ENCODE measurements around the gene ELMOD3. TPM values are rescaled to one million over a fixed set of nuclear protein-coding genes. Genes with fewer than 3 reads are reported as not detected.

The ELMOD3 gene
- total and polyA plus RNA-seq, 2 of the 8 experiments (the other 6 are each of a cell fraction or from before 2014, with no cell fraction given), result 8.5 to 10.2 TPM

GRCh38 chr2:85344356-85344954 is 10.1 kb upstream of the ELMOD3 start:
- no peak overlapping the region for H2AFZ ChIP-seq (ENCODE audit: low read length)
- no peaks in the 10 kb centered on the region for H3K79me1 ChIP-seq (ENCODE audit: low read depth, low read length)
- H3K4ac ChIP-seq (replicated peaks; ENCODE audit: insufficient read length, low read depth, low read length), result no peak overlapping the region
- H3K9me3 ChIP-seq (ENCODE audit: insufficient read depth in 2 of 2, low read depth in 1 of 2, low read length in 1 of 2), result no peaks in the 10 kb centered on the region
- POLR2A ChIA-PET (ENCODE audit: partially characterized antibody), result interaction anchor here (1.0 kb wide), 1 partner anchor 17 kb away, joined by 4 read pairs; the partner anchor contains the start of gene TGOLN2
- peaks cover 0 to 2% (median 0%) of the 10 kb centered on the region in 4 experiments; a peak in 1 of 8 replicates for H3K36me3 ChIP-seq (ENCODE audit: control insufficient read depth in 2 of 4, insufficient read depth in 4 of 4, low read length in 3 of 4)
- WGBS, 2 experiments (ENCODE audit: extremely low coverage in 1 of 2, insufficient coverage in 1 of 2, insufficient read length in 1 of 2, insufficient replicate concordance in 2 of 2, low coverage in 1 of 2, low lambda C conversion rate in 2 of 2, missing lambda C conversion rate in 1 of 2), result 94% methylated on average over 14 of the region's 14 CpGs; no CpG with 5 or more reads in 1 of the 2 experiments
- no peak overlapping the region for H2BK15ac ChIP-seq (ENCODE audit: low read length)
- CTCF ChIA-PET (ENCODE audit: partially characterized antibody), result interaction anchor here (1.3 kb wide), 1 partner anchor 9 kb away, joined by 4 read pairs; no protein-coding TSS in a partner anchor
- no peaks in the 10 kb centered on the region for H3K27me3 ChIP-seq (replicated peaks in 1 of 4; ENCODE audit: control insufficient read depth in 3 of 4, extremely low read depth in 1 of 4, insufficient read depth in 3 of 4, low read length in 3 of 4)
- H2BK5ac ChIP-seq (ENCODE audit: low read depth, low read length), result no peak overlapping the region
- no peaks in the 10 kb centered on the region for H3K79me2 ChIP-seq (ENCODE audit: control insufficient read depth in 1 of 2, insufficient read depth in 2 of 2, low read length in 2 of 2)
- no peak overlapping the region for H3K27ac ChIP-seq (ENCODE audit: low read depth, low read length)
- no peak overlapping the region for H3K14ac ChIP-seq (ENCODE audit: insufficient read length)
- no peak overlapping the region for H2BK20ac ChIP-seq (ENCODE audit: low read length)
- H4K5ac ChIP-seq (ENCODE audit: insufficient read length, low read depth, low read length), result no peak overlapping the region
- no peak overlapping the region for H3K23ac ChIP-seq (ENCODE audit: insufficient read length)
- no peaks in the 10 kb centered on the region for H4K20me1 ChIP-seq (replicated peaks in 1 of 2; ENCODE audit: control insufficient read depth in 1 of 2, insufficient read depth in 2 of 2, low read length in 2 of 2)
- H2AK5ac ChIP-seq (ENCODE audit: low read depth, low read length), result no peak overlapping the region
- H4K8ac ChIP-seq (ENCODE audit: extremely low read depth, insufficient read depth, low read length), result no peak overlapping the region
- FAIRE-seq, result no peak
- H4K91ac ChIP-seq (replicated peaks; ENCODE audit: insufficient read length, low read length), result no peak overlapping the region
- H3K4me3 ChIP-seq (ENCODE audit: extremely low read depth in 1 of 4, insufficient read depth in 2 of 4, low read depth in 3 of 4, low read length in 4 of 4), result no peak overlapping the region
- no peak for DNase-seq (ENCODE audit: low read depth in 1 of 2, low spot score in 2 of 2)
- no peak overlapping the region for H2BK120ac ChIP-seq (replicated peaks; ENCODE audit: low read depth, low read length)
- peaks cover 0 to 7% (median 1%) of the 10 kb centered on the region in 4 experiments; a peak in 3 of 7 replicates for H3K4me1 ChIP-seq (replicated peaks in 1 of 4; ENCODE audit: control insufficient read depth in 3 of 4, insufficient read depth in 4 of 4, low read length in 3 of 4)
- no peak overlapping the region for H3K18ac ChIP-seq (ENCODE audit: extremely low read depth, low read length)
- H3K4me2 ChIP-seq (ENCODE audit: insufficient read depth in 1 of 2, low read depth in 2 of 2, low read length in 2 of 2), result no peak overlapping the region
- H3K9ac ChIP-seq (replicated peaks in 1 of 4; ENCODE audit: extremely low read depth in 1 of 4, low read depth in 3 of 4, low read length in 3 of 4), result no peak overlapping the region
- no peaks in the 10 kb centered on the region for H3K23me2 ChIP-seq (ENCODE audit: low read depth, low read length)
- no peak overlapping the region for H3K56ac ChIP-seq (replicated peaks; ENCODE audit: insufficient read length, low read depth, low read length)
- H2BK12ac ChIP-seq (ENCODE audit: low read depth, low read length), result no peak overlapping the region
- no peak for TF ChIP-seq KDM1A (IDR thresholded peaks at IDR 0.05; ENCODE audit: borderline replicate concordance, low read length)
- TF ChIP-seq SRF (IDR thresholded peaks at IDR 0.05; ENCODE audit: low read depth, low read length), result no peak
- TF ChIP-seq MAX (IDR thresholded peaks at IDR 0.05), result no peak
- TF ChIP-seq TCF12 (IDR thresholded peaks at IDR 0.05; ENCODE audit: low read depth, low read length), result no peak
- TF ChIP-seq GTF2F1 (IDR thresholded peaks at IDR 0.05; ENCODE audit: borderline replicate concordance, low read depth, low read length), result no peak
- TF ChIP-seq USF2 (IDR thresholded peaks at IDR 0.05; ENCODE audit: low read length), result no peak
- TF ChIP-seq SP1 (IDR thresholded peaks at IDR 0.05; ENCODE audit: low read depth, low read length), result no peak
- no peak for TF ChIP-seq ATF2 (IDR thresholded peaks at IDR 0.05; ENCODE audit: low read length)
- TF ChIP-seq SIN3A (conservative IDR thresholded peaks at IDR 0.05 in 1 of 2, IDR thresholded peaks at IDR 0.05 in 1 of 2; ENCODE audit: low read depth in 1 of 2, low read length in 2 of 2), result no peak
- TF ChIP-seq ASH2L (IDR thresholded peaks at IDR 0.05; ENCODE audit: low read length), result no peak

Measured in H1 (cell line).